ENCODE data around the gene CREBBP. TPM values are rescaled to one million over a fixed set of nuclear protein-coding genes. Genes with fewer than 3 reads are reported as not detected.

Gene CREBBP
- total RNA-seq, 1 donor from 2014 or later: 109 TPM

DNA sequence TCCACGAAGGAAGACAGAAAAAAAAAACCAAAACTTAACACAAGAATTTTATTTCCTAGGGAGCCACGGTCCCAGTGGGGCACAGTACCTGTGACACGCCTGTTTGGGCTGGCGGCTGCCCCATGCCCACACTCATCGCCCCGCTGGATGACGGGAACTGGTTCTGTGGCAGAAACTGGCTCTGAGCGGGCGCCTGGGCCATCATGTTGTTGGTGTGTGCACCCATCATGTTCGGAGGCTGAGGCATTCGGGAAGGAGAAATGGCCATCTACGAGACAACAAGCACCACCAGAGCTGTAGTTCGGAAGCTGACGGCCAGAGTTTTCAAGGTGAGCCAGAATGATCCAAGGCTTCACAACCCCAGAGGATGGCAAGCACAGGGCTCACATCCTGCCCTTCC is 106.8 kb downstream of the CREBBP start:
- Mint-ChIP-seq H3K4me1 (ENCODE audit: unreplicated experiment) (peaks cover 23% of the 10 kb centered on the region), H3K36me3 (ENCODE audit: unreplicated experiment) (peaks cover 58% of the 10 kb centered on the region), H3K27me3 (ENCODE audit: unreplicated experiment) (no peaks in the 10 kb centered on the region), H3K27ac (ENCODE audit: unreplicated experiment) (no peak overlapping the region), H3K9me3 (ENCODE audit: unreplicated experiment) (no peaks in the 10 kb centered on the region), H3K4me3 (ENCODE audit: unreplicated experiment) (no peak overlapping the region)
- TF ChIP-seq, protein P1, sequence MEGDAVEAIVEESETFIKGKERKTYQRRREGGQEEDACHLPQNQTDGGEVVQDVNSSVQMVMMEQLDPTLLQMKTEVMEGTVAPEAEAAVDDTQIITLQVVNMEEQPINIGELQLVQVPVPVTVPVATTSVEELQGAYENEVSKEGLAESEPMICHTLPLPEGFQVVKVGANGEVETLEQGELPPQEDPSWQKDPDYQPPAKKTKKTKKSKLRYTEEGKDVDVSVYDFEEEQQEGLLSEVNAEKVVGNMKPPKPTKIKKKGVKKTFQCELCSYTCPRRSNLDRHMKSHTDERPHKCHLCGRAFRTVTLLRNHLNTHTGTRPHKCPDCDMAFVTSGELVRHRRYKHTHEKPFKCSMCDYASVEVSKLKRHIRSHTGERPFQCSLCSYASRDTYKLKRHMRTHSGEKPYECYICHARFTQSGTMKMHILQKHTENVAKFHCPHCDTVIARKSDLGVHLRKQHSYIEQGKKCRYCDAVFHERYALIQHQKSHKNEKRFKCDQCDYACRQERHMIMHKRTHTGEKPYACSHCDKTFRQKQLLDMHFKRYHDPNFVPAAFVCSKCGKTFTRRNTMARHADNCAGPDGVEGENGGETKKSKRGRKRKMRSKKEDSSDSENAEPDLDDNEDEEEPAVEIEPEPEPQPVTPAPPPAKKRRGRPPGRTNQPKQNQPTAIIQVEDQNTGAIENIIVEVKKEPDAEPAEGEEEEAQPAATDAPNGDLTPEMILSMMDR (IDR thresholded peaks at IDR 0.05): no peak
- DNase-seq (ENCODE audit: extremely low spot score, unreplicated experiment): peak; percentile 74

DNA sequence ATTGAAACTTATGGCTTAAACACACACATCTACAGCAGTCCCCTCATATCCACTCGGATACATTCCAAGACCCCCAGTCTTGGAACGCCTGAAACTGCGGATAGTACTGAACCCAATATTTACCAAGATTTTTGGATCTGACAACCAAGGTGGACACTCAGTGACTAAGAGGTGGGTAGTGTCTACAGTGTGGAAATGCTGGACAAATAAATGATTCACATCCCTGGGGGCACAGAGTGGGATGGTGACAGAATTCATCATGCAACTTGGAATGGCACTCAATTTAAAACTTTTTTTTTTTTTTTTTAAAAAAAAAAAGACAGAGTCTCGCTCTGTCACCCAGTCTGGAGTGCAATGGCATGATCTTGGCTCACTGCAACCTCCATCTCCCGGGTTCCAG is 109.0 kb downstream of the CREBBP start:
- H3K9me3 Mint-ChIP-seq (ENCODE audit: unreplicated experiment): no peaks in the 10 kb centered on the region
- no peaks in the 10 kb centered on the region for H3K27me3 Mint-ChIP-seq (ENCODE audit: unreplicated experiment)
- H3K27ac Mint-ChIP-seq (ENCODE audit: unreplicated experiment): no peak overlapping the region
- DNase-seq (ENCODE audit: extremely low spot score, unreplicated experiment): no peak
- TF ChIP-seq, protein P1 (IDR thresholded peaks at IDR 0.05): no peak
- peaks cover 62% of the 10 kb centered on the region for H3K36me3 Mint-ChIP-seq (ENCODE audit: unreplicated experiment)
- peaks cover 23% of the 10 kb centered on the region for H3K4me1 Mint-ChIP-seq (ENCODE audit: unreplicated experiment)
- H3K4me3 Mint-ChIP-seq (ENCODE audit: unreplicated experiment): no peak overlapping the region

DNA sequence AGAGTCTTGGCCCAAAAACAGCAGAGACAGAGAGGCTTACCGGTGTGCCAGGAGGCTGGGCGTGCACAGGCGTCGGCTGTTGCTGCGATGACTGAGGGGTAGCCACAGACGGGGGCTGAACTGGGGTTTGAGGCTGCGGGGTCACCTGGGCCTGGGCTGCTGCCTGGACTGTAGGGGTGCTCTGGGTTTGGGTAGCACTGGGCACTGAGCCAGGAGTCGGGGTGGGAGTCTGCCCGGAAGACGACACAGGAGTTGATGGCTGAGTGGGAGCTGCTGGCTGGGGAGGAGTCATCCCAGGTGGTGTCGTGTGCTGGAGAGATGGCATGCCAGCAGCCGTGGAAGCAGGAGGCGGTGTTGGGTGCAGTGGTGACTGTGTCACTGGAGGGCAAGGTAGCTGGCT is 110.0 kb downstream of the CREBBP start:
- DNase-seq (ENCODE audit: extremely low spot score, unreplicated experiment): no peak
- TF ChIP-seq, protein P1 (IDR thresholded peaks at IDR 0.05): no peak
- Mint-ChIP-seq H3K4me3 (ENCODE audit: unreplicated experiment) (no peak overlapping the region), H3K27ac (ENCODE audit: unreplicated experiment) (no peak overlapping the region), H3K9me3 (ENCODE audit: unreplicated experiment) (no peaks in the 10 kb centered on the region), H3K4me1 (ENCODE audit: unreplicated experiment) (peaks cover 23% of the 10 kb centered on the region), H3K36me3 (ENCODE audit: unreplicated experiment) (peaks cover 58% of the 10 kb centered on the region), H3K27me3 (ENCODE audit: unreplicated experiment) (no peaks in the 10 kb centered on the region)

DNA sequence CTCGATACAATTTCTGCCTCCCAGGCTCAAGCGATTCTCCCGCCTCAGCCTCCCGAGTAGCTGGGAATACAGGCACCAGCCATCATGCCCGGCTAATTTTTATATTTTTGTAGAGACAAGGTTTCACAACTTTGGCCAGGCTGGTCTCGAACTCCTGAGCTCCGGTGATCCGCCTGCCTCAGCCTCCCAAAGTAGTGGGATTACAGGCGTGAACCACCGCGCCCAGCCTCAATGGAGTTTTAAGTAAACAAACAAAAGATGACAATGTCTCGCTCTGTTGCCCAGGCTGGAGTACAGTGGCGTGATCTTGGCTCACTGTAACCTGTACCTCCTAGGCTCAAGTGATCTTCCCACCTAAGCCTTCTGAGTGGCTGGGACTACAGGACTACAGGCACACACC is 110.6 kb downstream of the CREBBP start:
- no peak for DNase-seq (ENCODE audit: extremely low spot score, unreplicated experiment)
- Mint-ChIP-seq H3K36me3 (ENCODE audit: unreplicated experiment) (peaks cover 61% of the 10 kb centered on the region), H3K27ac (ENCODE audit: unreplicated experiment) (no peak overlapping the region), H3K27me3 (ENCODE audit: unreplicated experiment) (no peaks in the 10 kb centered on the region), H3K4me3 (ENCODE audit: unreplicated experiment) (no peak overlapping the region), H3K4me1 (ENCODE audit: unreplicated experiment) (peaks cover 23% of the 10 kb centered on the region), H3K9me3 (ENCODE audit: unreplicated experiment) (no peaks in the 10 kb centered on the region)
- TF ChIP-seq, protein P1 (IDR thresholded peaks at IDR 0.05): no peak

DNA sequence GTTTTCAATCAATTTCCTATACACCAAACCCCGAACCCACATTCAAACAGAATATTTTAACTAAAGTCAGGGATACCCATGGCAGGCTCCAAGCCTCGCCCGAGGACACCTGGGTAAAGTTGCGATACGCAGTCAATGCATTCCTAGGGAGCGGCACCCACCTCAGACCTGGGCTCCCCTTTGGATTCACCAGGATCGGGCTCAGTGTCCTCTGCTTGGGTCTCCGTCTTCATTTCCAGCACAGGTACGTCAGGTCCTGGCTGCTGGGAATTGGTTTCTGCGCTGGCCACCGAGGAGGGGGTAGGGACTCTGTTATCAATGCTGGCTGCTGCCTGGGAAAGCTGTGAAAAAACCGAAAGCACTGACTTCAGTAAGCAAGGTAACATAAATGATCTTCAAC is 111.5 kb downstream of the CREBBP start:
- H3K36me3 Mint-ChIP-seq (ENCODE audit: unreplicated experiment): peaks cover 53% of the 10 kb centered on the region
- H3K27me3 Mint-ChIP-seq (ENCODE audit: unreplicated experiment): no peaks in the 10 kb centered on the region

More for the DNA sequence above, 111.5 kb downstream of the CREBBP start:
- DNase-seq (ENCODE audit: extremely low spot score, unreplicated experiment): no peak
- Mint-ChIP-seq H3K27ac (ENCODE audit: unreplicated experiment) (no peak overlapping the region), H3K4me1 (ENCODE audit: unreplicated experiment) (peaks cover 15% of the 10 kb centered on the region), H3K4me3 (ENCODE audit: unreplicated experiment) (no peak overlapping the region), H3K9me3 (ENCODE audit: unreplicated experiment) (no peaks in the 10 kb centered on the region)
- TF ChIP-seq, protein P1 (IDR thresholded peaks at IDR 0.05): no peak

All from osteocyte (in vitro differentiated cells).